Activated naive CD4-positive, alpha-beta T cell treated with anti-CD3 and anti-CD28 coated beads, Interleukin-2, amount 50 U/mL, for 72 hours (primary cell): ENCODE measurements around the gene LAMA1. TPM values are rescaled to one million over a fixed set of nuclear protein-coding genes. Genes with fewer than 3 reads are reported as not detected.
"Not testable (repeated sequence)": the region's sequence is repeated elsewhere in the genome, so short reads cannot be mapped to it uniquely, and the experiment has no call there.

Experiments used
- ATAC-seq, 2 donors: fragments of 150-1000 bp; cut with Tn5 transposase; 2 replicates each; pipeline ENCODE4 v1.10.0; 2021; ENCODE audit warnings: mild to moderate bottlenecking in 2 of 2, moderate library complexity in 2 of 2
- DNase-seq, 2 donors: peaks; one replicate each; pipeline ENCODE4 v3.0.0; 2021 to 2022; ENCODE audit warnings: low spot score in 2 of 2
- H3K27ac Mint-ChIP-seq, 2 donors: one replicate each; pipeline ENCODE4 v1.8.0; 2022; ENCODE audit warnings: mild to moderate bottlenecking in 2 of 2, mixed read lengths in 2 of 2
- H3K36me3 Mint-ChIP-seq, 2 donors: one replicate each; pipeline ENCODE4 v1.8.0; 2022; ENCODE audit warnings: mixed read lengths in 2 of 2
- H3K9me3 Mint-ChIP-seq, 2 donors: one replicate each; pipeline ENCODE4 v1.8.0; 2022; ENCODE audit warnings: mixed read lengths in 2 of 2
- total RNA-seq, 2 donors: library from RNA; stranded (reverse); gene quantifications; one replicate each; pipeline ENCODE4 v1.2.3, GENCODE V29; 2022

Gene LAMA1
- total RNA-seq, result not detected

GRCh38 chr18:7117390-7118355 lies at the start of gene LAMA1:
LAMA1 (minus strand) TSS chr18:7117797; CDS start chr18:7117720, 77 bp downstream.
- DNase-seq, result no peak
- Mint-ChIP-seq H3K27ac (no peak within 1 kb of the TSS), H3K9me3 (peaks cover 1 to 5% of the 10 kb centered on the region in 2 donors), H3K36me3 (peaks cover 8 to 18% of the 10 kb centered on the region in 2 donors)
- no peak for ATAC-seq

- Mint-ChIP-seq H3K27ac (no peak overlapping the region), H3K36me3 (no peaks in the 10 kb centered on the region), H3K9me3 (peaks cover 0 to 4% of the 10 kb centered on the region in 2 donors)
- DNase-seq (no peak), ATAC-seq (no peak)
These were observed 48.3 kb upstream of the LAMA1 start for GRCh38 chr18:7165846-7166393.

- DNase-seq (no peak), ATAC-seq (no peak)
- no peak overlapping the region for H3K27ac Mint-ChIP-seq
- peaks cover 0 to 4% of the 10 kb centered on the region in 2 donors for H3K9me3 Mint-ChIP-seq
- no peaks in the 10 kb centered on the region for H3K36me3 Mint-ChIP-seq
These were observed 46.9 kb upstream of the LAMA1 start for GRCh38 chr18:7164323-7165004.

- no peak overlapping the region for H3K27ac Mint-ChIP-seq
- H3K9me3 Mint-ChIP-seq, result peaks cover 0 to 4% of the 10 kb centered on the region in 2 donors
- ATAC-seq (no peak), DNase-seq (no peak)
- no peaks in the 10 kb centered on the region for H3K36me3 Mint-ChIP-seq
These were observed 40.6 kb upstream of the LAMA1 start for GRCh38 chr18:7158216-7158615.

DNA sequence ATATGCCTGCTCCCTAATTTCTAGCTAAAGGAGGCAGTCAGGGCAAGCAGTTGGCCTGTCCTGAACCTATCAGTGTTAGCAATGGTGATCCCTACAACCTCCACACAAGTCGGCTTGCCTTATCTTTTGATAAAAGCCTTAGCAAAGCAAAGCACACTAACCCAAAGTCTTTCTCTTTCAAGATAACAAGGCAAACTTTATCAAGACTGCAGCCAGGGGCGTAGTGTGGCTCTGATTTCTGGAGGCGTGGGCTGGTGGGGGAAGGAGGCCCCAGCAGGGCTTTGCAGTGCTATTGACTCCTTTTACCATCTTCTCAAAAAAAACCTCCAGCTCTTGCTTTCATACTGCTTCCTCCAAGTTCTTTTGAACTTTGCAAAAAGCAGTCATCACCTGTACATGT lies 40.2 kb upstream of the LAMA1 start:
- ATAC-seq (no peak), DNase-seq (no peak)
- Mint-ChIP-seq H3K36me3 (no peaks in the 10 kb centered on the region), H3K27ac (no peak overlapping the region), H3K9me3 (peaks cover 0 to 4% of the 10 kb centered on the region in 2 donors)

DNA sequence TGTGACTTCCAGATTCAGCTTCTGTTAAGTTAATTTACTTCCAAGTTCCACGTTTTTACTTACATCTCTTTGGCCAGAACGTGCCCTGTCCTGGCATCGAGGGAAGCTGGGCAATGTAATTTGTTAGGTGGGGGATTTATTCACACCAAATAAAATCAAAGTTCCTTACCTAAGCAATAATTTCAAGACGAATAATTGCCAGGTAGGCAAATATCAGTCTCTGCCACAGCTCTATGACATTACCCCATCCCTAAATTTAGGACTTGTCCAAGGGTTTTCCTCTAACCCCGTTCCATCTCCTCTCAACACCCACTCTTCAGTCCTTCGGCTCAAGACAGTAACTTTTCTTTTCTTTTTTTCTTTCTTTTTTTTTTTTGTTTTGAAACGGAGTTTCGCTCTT lies 38.3 kb upstream of the LAMA1 start:
- H3K27ac Mint-ChIP-seq, result no peak overlapping the region
- ATAC-seq, result no peak
- no peaks in the 10 kb centered on the region for H3K9me3 Mint-ChIP-seq

GRCh38 chr18:7155092-7155491 lies 37.5 kb upstream of the LAMA1 start:
- no peak for DNase-seq
- Mint-ChIP-seq H3K27ac (no peak overlapping the region), H3K9me3 (no peaks in the 10 kb centered on the region), H3K36me3 (no peaks in the 10 kb centered on the region)
- no peak for ATAC-seq

More for the DNA sequence above, 38.3 kb upstream of the LAMA1 start:
- no peak for DNase-seq
- H3K36me3 Mint-ChIP-seq, result no peaks in the 10 kb centered on the region

DNA sequence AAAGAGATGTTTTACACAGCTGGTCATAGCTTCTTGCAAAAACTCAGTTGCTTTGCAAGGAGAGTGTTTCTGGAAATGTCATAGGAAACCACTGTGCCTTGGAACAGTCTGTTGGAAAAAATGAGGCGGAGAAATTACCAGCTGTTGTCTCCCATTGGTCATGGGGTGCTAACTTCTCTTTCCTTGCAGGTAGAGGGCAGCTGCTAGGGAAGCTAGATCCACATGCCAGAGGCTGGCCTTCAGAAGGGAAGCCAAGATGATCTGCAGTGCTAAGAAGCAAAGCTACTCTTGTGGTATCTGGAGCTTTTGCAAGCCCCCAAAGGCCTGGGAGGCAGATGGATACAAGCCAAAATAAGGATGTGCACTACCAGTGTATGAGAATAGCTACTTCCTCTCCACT lies 34.8 kb upstream of the LAMA1 start:
- DNase-seq (no peak), ATAC-seq (no peak)
- peaks cover 5% of the 10 kb centered on the region in 2 donors for H3K9me3 Mint-ChIP-seq
- no peaks in the 10 kb centered on the region for H3K36me3 Mint-ChIP-seq
- no peak overlapping the region for H3K27ac Mint-ChIP-seq

DNA sequence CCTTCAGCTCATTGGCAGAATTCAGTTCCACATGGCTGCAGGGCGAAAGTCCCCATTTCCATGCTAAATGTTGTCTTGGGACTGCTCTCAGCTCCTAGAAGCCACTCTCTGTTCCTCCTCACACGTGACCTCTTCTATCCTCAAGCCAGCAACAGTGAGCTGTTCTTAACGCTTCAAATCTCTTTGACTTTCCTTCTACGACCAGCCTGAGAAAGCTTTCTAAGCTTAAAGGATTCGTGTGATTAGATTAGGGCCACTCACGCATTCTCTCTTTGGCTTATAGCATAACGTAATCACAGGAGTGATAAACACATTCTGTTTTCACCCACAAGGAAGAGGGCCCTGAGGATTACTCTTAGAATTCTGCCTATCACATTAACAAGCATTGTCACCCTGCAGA lies 29.8 kb upstream of the LAMA1 start:
- peaks cover 6% of the 10 kb centered on the region in 2 donors for H3K9me3 Mint-ChIP-seq
- ATAC-seq (no peak), DNase-seq (no peak)
- no peaks in the 10 kb centered on the region for H3K36me3 Mint-ChIP-seq
- H3K27ac Mint-ChIP-seq, result no peak overlapping the region

GRCh38 chr18:7146067-7146466 lies 28.5 kb upstream of the LAMA1 start:
- DNase-seq, result no peak
- no peak for ATAC-seq
- Mint-ChIP-seq H3K9me3 (peaks cover 6% of the 10 kb centered on the region in 2 donors), H3K36me3 (no peaks in the 10 kb centered on the region), H3K27ac (no peak overlapping the region)

GRCh38 chr18:7144921-7145320 lies 27.3 kb upstream of the LAMA1 start:
- H3K27ac Mint-ChIP-seq, ATAC-seq: not testable (repeated sequence)

DNA sequence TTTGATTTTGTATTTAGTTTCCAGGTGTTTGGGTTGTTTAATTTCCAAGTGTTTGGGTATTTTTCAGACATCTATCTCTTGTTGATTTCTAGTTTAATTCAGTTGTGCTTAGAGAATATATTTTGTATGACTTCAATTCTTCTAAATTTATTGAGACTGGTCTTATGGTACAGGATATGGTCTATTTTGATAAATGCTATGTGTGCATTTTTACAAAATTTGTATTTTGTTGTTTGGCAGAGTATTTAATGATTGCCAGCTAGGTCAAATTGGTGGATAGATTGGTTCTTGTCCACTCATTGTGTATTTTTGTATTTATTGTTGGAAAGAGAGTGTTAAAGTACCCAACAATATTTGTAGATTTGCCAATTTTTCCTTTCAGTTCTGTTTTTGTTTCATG lies 23.7 kb upstream of the LAMA1 start:
- H3K9me3 Mint-ChIP-seq, result no peaks in the 10 kb centered on the region
- ATAC-seq, result no peak
- H3K36me3 Mint-ChIP-seq, result no peaks in the 10 kb centered on the region
- DNase-seq, result no peak
- H3K27ac Mint-ChIP-seq, result no peak overlapping the region

More at GRCh38 chr18:7144921-7145320, 27.3 kb upstream of the LAMA1 start:
- H3K9me3 Mint-ChIP-seq, H3K36me3 Mint-ChIP-seq, DNase-seq: not testable (repeated sequence)

DNA sequence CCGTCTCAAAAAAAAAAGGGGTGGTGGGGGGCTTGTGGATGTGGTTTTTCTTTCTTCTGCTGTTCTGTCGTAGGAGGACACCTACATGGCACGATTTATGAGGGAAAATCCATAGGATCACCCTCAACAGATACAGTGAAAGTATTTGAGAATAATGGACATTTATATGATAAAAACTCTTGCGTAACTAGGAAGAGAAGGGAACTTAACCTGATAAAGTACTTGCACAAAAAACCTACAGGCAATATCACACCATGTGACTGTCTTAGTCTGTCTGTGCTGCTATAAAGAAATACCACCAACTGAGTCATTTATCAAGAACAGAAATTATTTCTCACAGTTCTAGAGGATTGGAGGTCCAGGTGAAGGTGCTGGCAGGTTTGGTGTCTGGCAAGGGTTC lies 21.8 kb upstream of the LAMA1 start:
- H3K36me3 Mint-ChIP-seq, result no peaks in the 10 kb centered on the region
- DNase-seq, result no peak
- no peak overlapping the region for H3K27ac Mint-ChIP-seq
- ATAC-seq, result no peak
- no peaks in the 10 kb centered on the region for H3K9me3 Mint-ChIP-seq

- ATAC-seq (no peak), DNase-seq (no peak)
- peaks cover 6 to 23% of the 10 kb centered on the region in 2 donors for H3K9me3 Mint-ChIP-seq
- H3K36me3 Mint-ChIP-seq, result no peaks in the 10 kb centered on the region
- H3K27ac Mint-ChIP-seq, result no peak overlapping the region
These were observed 15.6 kb upstream of the LAMA1 start for GRCh38 chr18:7133181-7133580.

DNA sequence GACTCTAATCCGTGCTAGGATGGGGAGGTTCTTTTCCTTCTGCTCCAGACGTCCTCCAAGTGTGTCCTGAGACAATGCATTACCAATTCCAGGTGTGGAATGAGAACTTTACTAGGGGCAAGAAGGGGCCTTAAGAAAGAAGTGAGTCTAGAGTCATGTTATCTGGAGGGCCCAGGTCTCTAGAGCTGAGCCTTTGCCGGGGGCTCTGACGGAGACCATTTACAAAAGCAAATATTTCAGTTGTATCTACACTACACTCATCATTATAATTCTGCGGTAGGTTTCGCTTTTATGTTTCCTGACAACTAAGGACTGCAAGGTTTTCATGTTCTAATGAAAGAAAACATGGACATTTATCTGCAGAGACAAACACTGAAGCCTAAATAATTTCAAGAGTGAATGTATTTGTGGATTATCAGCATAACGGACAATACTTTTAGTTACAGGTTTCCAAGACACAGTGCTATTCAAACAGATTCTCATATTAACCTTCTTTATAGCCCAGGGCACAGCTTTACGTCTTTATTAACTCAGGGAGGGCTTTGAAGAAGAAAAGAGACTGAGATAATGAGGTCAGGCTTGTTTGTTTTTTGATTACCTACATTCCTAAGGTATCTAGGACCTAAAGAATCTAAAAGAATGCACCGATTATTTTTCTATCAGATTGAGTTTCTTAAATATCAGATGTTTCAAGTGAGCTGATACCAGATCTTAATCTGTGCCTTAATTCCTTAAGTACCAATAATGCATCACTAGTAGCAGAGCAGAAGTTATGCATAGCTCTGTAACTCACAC lies 15.0 kb upstream of the LAMA1 start:
- H3K9me3 Mint-ChIP-seq, result peaks cover 6 to 25% of the 10 kb centered on the region in 2 donors
- no peak overlapping the region for H3K27ac Mint-ChIP-seq
- DNase-seq (no peak), ATAC-seq (no peak)
- peaks cover 0 to 2% of the 10 kb centered on the region in 2 donors for H3K36me3 Mint-ChIP-seq

GRCh38 chr18:7122376-7122775 lies 4.8 kb upstream of the LAMA1 start:
- ATAC-seq (no peak), DNase-seq (no peak)
- Mint-ChIP-seq H3K27ac (no peak overlapping the region), H3K36me3 (peaks cover 0 to 7% of the 10 kb centered on the region in 2 donors), H3K9me3 (peaks cover 12 to 15% of the 10 kb centered on the region in 2 donors)
